Liver (tissue), 3 donors: ENCODE measurements around the gene CES2.

Source experiments
- CTCF ChIP-seq: fragments of 150-350 bp; IDR thresholded peaks from 2 replicates; pipeline ENCODE4 v1.5.1; 2017; ENCODE audit warnings: improper control_type of control experiment, low read depth, low read length; ENCODE audit not compliant: missing input control
- FOXA1 ChIP-seq: IDR thresholded peaks from 2 replicates; pipeline ENCODE4 v1.6.1; 2016; ENCODE audit warnings: antibody characterized with exemption
- GABPA ChIP-seq, 2 donors: IDR thresholded peaks in 1 of 2; conservative IDR thresholded peaks in 1 of 2; 2 replicates each; pipeline ENCODE4 v1.6.1; 2016; ENCODE audit warnings: antibody characterized with exemption in 2 of 2, mild to moderate bottlenecking in 1 of 2, moderate library complexity in 1 of 2
- HNF4G ChIP-seq: IDR thresholded peaks from 2 replicates; pipeline ENCODE4 v1.6.1; 2016; ENCODE audit warnings: antibody characterized with exemption
- JUND ChIP-seq, 2 donors: IDR thresholded peaks; 2 replicates each; pipeline ENCODE4 v1.6.1; 2016; ENCODE audit warnings: antibody characterized with exemption in 2 of 2
- RAD21 ChIP-seq, 2 donors: IDR thresholded peaks; 2 replicates each; pipeline ENCODE4 v1.6.1; 2016; ENCODE audit warnings: antibody characterized with exemption in 2 of 2, mild to moderate bottlenecking in 2 of 2
- SP1 ChIP-seq: IDR thresholded peaks from 2 replicates; pipeline ENCODE4 v1.6.1; 2018; ENCODE audit warnings: antibody characterized with exemption, mild to moderate bottlenecking
- TAF1 ChIP-seq: conservative IDR thresholded peaks from 2 replicates; pipeline ENCODE4 v1.6.1; 2016; ENCODE audit warnings: antibody characterized with exemption, mild to moderate bottlenecking
- YY1 ChIP-seq: IDR thresholded peaks from 2 replicates; pipeline ENCODE4 v1.6.1; 2016; ENCODE audit warnings: antibody characterized with exemption, mild to moderate bottlenecking
- TF ChIP-seq, protein P1 (sequence below): IDR thresholded peaks from 2 replicates; pipeline ENCODE4 v1.6.1; 2016; ENCODE audit warnings: antibody characterized with exemption, mild to moderate bottlenecking
- TF ChIP-seq, protein P2 (sequence below): IDR thresholded peaks from 2 replicates; pipeline ENCODE4 v1.6.1; 2016; ENCODE audit warnings: antibody characterized with exemption
- TF ChIP-seq, protein P3 (sequence below): IDR thresholded peaks from 2 replicates; pipeline ENCODE4 v1.6.1; 2016; ENCODE audit warnings: antibody characterized with exemption
- TF ChIP-seq, protein P4 (sequence below): IDR thresholded peaks from 2 replicates; pipeline ENCODE4 v1.6.1; 2016; ENCODE audit warnings: antibody characterized with exemption
- donor health status: healthy.
- donor health status: healthy.

GRCh38 chr16:66950437-66950836 is 15.1 kb downstream of the CES2 start:
- TF ChIP-seq CTCF = no peak
- TF ChIP-seq, protein P1, sequence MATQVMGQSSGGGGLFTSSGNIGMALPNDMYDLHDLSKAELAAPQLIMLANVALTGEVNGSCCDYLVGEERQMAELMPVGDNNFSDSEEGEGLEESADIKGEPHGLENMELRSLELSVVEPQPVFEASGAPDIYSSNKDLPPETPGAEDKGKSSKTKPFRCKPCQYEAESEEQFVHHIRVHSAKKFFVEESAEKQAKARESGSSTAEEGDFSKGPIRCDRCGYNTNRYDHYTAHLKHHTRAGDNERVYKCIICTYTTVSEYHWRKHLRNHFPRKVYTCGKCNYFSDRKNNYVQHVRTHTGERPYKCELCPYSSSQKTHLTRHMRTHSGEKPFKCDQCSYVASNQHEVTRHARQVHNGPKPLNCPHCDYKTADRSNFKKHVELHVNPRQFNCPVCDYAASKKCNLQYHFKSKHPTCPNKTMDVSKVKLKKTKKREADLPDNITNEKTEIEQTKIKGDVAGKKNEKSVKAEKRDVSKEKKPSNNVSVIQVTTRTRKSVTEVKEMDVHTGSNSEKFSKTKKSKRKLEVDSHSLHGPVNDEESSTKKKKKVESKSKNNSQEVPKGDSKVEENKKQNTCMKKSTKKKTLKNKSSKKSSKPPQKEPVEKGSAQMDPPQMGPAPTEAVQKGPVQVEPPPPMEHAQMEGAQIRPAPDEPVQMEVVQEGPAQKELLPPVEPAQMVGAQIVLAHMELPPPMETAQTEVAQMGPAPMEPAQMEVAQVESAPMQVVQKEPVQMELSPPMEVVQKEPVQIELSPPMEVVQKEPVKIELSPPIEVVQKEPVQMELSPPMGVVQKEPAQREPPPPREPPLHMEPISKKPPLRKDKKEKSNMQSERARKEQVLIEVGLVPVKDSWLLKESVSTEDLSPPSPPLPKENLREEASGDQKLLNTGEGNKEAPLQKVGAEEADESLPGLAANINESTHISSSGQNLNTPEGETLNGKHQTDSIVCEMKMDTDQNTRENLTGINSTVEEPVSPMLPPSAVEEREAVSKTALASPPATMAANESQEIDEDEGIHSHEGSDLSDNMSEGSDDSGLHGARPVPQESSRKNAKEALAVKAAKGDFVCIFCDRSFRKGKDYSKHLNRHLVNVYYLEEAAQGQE = no peak
- no peak for TF ChIP-seq RAD21 (IDR thresholded peaks at IDR 0.05)
- TF ChIP-seq SP1 = no peak
- TF ChIP-seq YY1 = no peak
- no peak for TF ChIP-seq JUND (IDR thresholded peaks at IDR 0.05)
- TF ChIP-seq, protein P2, sequence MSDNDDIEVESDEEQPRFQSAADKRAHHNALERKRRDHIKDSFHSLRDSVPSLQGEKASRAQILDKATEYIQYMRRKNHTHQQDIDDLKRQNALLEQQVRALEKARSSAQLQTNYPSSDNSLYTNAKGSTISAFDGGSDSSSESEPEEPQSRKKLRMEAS = no peak
- TF ChIP-seq FOXA1 = no peak
- TF ChIP-seq, protein P3, sequence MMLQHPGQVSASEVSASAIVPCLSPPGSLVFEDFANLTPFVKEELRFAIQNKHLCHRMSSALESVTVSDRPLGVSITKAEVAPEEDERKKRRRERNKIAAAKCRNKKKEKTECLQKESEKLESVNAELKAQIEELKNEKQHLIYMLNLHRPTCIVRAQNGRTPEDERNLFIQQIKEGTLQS = no peak
- TF ChIP-seq, protein P4, sequence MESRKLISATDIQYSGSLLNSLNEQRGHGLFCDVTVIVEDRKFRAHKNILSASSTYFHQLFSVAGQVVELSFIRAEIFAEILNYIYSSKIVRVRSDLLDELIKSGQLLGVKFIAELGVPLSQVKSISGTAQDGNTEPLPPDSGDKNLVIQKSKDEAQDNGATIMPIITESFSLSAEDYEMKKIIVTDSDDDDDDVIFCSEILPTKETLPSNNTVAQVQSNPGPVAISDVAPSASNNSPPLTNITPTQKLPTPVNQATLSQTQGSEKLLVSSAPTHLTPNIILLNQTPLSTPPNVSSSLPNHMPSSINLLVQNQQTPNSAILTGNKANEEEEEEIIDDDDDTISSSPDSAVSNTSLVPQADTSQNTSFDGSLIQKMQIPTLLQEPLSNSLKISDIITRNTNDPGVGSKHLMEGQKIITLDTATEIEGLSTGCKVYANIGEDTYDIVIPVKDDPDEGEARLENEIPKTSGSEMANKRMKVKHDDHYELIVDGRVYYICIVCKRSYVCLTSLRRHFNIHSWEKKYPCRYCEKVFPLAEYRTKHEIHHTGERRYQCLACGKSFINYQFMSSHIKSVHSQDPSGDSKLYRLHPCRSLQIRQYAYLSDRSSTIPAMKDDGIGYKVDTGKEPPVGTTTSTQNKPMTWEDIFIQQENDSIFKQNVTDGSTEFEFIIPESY = no peak
- TF ChIP-seq GABPA (IDR thresholded peaks at IDR 0.05 in 1 of 2, conservative IDR thresholded peaks at IDR 0.05 in 1 of 2) = no peak
- no peak for TF ChIP-seq TAF1
- no peak for TF ChIP-seq HNF4G
